Activated CD8-positive, alpha-beta memory T cell treated with anti-CD3 and anti-CD28 coated beads, Interleukin-2, amount 50 U/mL, for 24 hours (primary cell): ENCODE data around the gene CCDC146.
"Not testable (repeated sequence)": the region's sequence is repeated elsewhere in the genome, so short reads cannot be mapped to it uniquely, and the experiment has no call there.

Experiments
- DNase-seq: peaks from one replicate; pipeline ENCODE4 v3.0.0-alpha.2; 2020; ENCODE audit errors: extremely low read depth

Gene CCDC146

DNA sequence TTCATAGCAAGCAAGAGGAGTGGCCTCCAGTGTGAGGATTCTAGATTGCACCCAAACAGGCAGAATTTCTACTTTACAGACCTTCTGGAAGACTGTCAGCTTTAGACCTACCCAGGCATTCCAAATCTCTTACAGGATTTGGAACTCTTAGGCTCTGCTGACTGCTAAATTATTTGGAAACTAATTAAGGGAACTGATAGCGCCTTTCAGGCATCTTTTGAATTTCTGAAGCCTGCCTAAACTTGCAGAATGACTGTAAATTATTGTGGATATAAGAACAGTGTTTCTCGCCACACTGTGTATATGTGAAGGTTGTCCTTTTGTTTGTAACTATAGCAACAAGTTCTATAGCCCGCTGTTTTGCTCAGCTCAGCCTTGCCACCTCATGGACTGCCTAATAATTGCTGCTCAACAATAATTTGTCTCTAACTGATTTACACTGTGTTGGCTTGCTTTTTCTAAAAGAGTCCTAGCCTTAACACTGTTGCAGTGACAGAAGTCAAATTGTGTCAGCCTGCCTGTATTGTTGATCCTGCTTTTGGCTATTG, 32.6 kb downstream of the CCDC146 start:
- DNase-seq = not testable (repeated sequence)

- DNase-seq = not testable (repeated sequence)
These were observed 33.4 kb downstream of the CCDC146 start for GRCh38 chr7:77155601-77156377.

DNA sequence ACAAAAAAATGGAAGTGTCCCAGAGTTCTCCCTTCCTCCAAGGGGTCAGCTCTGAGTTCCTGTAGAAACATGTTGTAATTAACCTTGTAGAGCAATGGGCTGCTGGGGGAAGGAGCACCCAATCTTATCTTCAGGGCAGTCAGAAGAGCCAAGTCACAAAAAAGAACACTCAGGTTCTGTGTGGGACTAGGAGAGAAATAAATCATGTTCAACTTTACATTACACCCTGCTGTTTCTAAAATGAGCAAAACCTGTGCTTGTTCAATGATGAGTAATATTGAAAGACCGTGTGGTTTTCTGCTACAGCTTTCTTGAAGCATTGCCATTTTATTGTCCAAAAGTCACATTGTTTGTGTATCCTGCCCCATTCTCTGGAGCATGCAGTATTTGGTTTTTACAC, 34.6 kb downstream of the CCDC146 start:
- DNase-seq = not testable (repeated sequence)

DNA sequence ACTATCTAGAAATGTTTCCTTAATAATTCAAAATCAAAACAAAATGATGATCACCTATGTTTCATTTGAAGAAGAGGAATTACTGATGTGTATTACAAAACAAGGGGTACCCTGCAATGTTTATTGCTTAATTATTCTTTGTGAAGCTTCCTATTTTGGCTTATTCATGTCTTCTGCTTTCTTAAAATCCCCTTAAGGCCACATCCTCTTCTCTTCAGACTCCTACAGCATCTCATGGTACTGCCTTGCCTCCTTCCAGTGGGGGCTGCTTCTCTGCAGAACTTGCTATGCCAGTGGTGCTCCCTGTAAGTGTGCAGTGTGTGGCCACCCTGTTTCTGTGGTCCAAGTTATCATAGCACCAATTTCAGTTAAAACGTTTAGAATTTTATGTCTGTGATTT, 35.0 kb downstream of the CCDC146 start:
- DNase-seq = no peak

- DNase-seq = not testable (repeated sequence)
These were observed 48.7 kb downstream of the CCDC146 start for GRCh38 chr7:77171073-77171472.

DNA sequence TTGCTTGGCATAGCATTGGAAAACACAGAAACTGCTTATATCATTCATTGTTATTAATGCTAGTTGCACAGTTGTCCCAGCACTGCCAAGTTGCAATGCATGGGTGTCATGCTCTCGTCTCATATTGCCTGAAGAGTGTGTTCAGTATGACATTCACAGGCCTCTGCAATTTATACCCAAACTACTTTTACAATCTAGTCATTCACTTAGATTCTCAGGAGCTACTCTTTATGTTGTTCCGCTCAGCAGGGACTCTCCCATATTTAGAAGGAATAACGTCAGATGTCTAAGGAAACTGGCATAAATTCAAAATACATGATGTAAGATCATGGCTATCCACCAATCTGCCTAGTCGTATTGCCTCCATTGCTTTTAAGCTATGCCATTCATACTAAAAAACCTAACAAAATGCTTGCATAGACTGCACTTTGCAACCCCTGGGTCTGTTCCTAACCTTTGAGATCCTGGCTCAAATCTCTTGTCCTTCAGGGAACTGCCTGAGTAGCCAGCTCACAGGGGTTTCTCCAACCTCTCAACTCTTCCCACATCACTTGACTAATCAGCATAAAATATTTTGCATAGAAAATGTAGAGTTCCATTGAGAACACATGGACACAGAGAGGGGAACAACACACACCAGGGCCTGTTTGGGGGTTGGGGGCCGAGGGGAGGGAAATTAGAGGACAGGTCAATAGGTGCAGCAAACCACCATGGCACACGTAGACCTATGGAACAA, 50.2 kb downstream of the CCDC146 start:
- DNase-seq = not testable (repeated sequence)

DNA sequence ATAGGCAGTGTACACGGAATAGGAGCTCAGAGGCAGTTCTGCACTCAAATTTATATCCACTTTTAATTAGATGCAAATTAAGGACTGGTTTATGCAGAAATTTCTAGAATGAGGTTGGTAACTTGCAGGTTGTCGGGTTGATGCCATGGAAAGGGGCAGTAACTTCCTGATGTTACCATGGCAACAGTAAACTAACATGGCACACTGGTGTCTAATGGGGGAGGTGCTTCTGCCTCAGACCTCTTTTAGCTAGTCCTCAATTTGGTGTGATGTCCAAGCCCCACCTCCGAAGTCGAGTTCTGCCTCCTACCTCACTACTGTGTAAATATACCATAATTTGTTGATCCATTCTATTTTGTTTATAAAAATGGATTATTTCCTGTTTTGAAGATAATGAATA, 52.0 kb downstream of the CCDC146 start:
- DNase-seq = not testable (repeated sequence)

DNA sequence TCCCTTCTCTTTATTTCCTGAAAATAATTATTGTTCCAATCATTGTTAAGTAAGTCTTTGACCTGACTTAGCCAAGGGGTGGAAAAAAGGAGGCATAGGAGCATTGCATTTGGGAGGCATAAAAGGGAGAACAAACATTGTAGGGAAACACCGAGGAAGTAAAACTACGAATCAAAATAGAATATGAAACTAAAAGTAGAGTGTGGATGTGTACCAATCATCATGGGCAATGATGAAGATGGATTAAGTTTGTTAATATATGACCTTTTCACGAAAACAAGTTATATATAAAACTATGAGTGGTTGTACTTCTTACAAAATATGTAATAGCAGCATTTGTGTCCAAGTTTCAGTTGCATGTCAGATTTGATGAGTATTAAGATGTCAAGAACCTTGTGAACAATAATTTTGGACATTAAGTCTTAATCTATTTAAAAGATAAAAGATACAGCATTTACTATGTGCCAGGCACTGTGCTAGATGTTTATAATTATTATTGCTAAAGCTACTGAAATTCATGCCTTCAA, 52.9 kb downstream of the CCDC146 start:
- DNase-seq = not testable (repeated sequence)

DNA sequence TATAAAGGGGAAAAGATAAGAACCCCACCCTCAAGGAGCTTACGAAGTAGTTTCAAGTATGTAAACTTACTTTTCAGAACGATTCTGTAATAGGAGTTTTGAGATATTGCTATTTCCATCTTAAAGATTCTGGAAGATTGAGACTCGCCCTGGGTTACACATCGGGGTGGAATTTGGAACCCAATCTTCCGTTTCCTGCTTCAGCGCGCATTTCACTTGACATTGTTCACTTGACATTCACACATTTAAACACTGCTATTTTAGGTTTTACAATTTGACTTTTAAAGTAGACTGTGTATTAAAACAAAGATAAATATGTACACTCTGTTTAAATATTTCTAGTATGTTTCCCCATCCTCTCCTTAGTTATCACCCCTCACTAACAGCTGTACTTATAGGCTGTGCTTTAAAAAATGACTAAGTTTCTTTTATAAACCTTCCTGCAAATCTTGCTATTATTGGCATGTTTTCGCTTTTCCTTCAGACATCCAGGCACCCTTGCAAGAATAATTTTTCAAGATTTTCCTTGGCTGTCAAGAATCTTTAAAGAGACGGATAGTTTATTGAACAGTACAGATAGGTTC, 55.0 kb downstream of the CCDC146 start:
- DNase-seq = not testable (repeated sequence)

- not testable (repeated sequence) for DNase-seq
These were observed 55.6 kb downstream of the CCDC146 start for GRCh38 chr7:77178024-77178423.

- DNase-seq = no peak
These were observed 58.7 kb downstream of the CCDC146 start for GRCh38 chr7:77181015-77181595.

DNA sequence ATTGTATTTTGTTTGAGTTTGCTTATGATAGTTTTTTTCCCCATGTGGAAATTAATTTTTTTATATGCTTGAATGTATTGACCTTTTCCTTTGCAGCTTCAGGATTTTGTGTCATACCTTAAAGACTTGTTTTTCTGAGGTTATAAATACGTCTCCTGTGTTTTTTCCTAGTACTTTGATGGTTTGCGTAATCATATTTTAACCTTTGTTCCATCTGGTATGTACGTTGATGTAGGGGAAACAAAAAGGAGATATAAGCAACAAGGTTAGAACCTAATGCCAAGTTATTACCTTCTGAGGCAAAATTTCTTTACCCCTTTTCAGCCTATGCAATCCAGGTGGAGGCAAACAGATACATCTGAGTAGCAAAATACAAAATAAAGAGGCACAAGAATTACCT, 59.3 kb downstream of the CCDC146 start:
- no peak for DNase-seq

GRCh38 chr7:77182261-77182660, 59.8 kb downstream of the CCDC146 start:
- no peak for DNase-seq

DNA sequence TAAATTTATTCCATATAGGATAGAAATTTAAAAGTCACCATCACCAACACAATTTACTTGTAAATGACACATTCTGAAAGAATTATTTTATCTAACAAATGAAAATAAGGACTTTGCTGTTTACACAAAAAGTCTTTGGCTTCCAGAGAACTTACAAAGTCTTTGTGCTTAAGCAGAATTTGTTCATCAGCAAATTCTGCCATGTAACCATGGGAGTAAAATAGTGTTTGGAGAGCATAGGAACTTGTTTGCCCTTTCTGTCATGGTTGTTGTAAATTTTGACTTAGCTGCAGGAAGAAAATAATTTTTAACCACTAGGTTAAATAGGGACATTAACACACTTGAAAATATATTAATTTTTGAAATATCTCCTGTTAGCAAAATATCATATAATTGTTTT, 62.0 kb downstream of the CCDC146 start:
- DNase-seq = no peak

- no peak for DNase-seq
These were observed 62.6 kb downstream of the CCDC146 start for GRCh38 chr7:77184990-77185389.

GRCh38 chr7:77185866-77186265, 63.5 kb downstream of the CCDC146 start:
- no peak for DNase-seq

DNA sequence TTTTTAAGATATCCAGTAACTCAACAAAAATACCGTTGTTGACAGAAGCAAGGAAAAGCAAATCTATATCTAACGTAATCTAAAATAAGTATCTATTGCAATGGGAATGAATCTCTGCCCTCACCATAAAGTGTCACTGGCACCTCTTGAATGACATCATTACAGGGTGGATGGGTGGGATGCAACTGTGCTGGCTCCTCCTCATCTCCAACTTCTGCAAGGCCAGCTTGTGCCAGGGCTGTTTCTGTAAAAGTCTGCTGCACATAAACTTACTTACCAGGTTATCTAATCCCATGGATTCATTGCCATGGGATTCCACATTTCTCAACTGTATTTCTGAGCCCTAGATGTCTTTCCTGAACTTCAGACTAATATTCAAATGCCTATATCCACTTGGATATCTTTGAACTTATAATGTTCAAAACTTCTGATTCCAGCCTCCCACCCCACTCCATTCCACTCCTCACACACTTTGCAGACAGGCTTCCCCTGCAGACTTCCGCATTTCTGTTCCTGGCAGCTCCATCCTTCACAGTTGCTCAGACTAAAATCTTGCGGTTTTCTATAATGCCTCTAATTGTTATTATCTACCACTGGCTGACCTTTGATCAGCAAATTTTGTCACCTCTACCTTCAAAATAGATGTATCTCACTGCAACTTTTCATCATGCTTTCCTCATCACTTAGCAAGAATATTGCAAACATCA, 66.5 kb downstream of the CCDC146 start:
- DNase-seq = no peak

- no peak for DNase-seq
These were observed 74.7 kb downstream of the CCDC146 start for GRCh38 chr7:77197141-77197540.

DNA sequence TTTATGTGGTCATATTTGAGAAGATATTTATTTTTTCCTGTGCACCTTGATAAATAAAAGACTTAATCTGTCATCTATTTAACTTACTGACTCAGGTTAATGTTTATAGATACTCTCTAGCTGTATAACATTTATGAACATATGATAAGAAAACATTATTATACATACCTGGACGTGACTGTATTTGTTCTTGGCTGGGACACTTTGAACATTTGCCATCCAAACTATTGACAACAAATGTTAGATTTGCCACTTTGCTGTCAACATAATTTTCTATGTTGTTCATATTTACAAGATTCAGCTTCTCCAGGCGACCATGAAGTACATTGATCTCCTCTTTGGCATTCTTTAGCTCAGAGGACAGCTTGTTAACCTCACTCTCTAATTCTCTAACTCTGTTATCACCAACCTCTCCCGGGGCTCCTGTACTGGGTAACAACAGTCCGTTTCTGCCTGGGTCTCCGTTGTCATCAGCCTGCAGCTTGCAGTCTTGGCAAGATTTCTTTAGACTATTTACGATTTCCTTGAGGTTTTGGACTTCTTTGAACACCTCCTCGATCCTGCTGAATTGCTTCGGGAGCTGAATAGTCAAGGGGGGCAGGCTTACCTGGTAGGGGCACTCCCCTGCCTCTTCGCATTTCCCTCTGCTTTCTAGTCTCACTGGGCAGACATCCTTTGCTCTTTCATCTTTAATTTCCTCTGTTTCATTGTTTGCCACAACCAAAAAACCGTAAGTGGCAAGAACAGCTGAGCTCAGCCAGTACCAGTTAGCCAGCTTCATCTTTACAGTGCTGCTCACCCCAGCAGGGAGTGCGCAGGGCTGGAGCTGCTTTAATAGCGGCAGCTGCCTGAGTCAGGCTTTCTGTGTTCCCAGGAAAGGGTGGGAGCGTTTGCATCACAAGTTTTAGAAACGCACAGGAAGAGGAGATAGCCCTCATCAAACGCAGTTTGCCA, 76.9 kb downstream of the CCDC146 start, which contains the start of gene FGL2:
FGL2 (minus strand) TSS at position 807 of the 954 bp plus-strand sequence; CDS start at position 781, 26 bp downstream.
- peak; percentile 7 for DNase-seq

GRCh38 chr7:77200542-77200941, 78.1 kb downstream of the CCDC146 start:
- no peak for DNase-seq
